Ammon's horn (tissue), 1 donor: ENCODE results near the gene ZNF282.
"Not testable (repeated sequence)": the region's sequence is repeated elsewhere in the genome, so short reads cannot be mapped to it uniquely, and the experiment has no call there.

Experiments
- DNase-seq: peaks from one replicate; pipeline ENCODE4 v3.0.0-alpha.2; 2016; ENCODE audit warnings: low spot score

The ZNF282 gene

DNA sequence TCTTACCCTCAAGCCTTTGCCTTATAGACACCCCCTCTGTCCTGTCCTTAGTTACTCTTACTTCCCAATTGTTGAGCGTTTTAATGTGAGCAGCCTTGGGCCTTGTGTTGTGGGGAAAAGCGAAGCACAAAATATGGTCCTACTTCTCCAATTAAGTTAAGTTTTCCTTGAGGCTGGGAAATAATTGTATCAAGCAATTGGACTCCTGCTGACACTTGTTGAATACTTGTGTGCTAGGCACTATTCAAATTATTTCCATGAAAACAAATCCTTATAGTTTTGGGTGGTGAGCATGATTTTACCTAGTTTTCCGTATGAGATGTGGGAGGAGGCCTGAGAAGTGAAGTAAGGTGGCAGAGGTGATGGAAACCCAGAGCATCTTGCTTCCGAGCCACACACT lies 61.2 kb downstream of the ZNF282 start:
- DNase-seq = no peak

DNA sequence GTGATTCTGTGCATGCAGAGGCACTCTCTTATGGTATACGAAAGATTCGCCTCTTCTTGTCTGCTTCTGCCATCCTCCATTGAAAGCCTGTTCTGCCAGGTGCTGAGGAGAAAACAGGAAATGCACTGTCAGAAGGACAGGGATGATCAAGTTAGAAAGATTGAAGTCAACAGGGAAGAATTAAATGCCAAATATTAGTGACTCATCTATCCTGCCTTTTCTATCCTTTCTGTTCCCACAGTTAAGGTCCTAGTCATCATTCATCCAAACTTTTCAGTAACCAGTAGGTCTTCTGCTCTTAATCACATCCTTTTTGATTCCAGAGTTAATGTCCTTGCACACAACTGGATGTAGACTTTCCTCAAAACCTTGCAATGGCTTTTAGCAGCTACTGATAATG lies 61.8 kb downstream of the ZNF282 start:
- no peak for DNase-seq

DNA sequence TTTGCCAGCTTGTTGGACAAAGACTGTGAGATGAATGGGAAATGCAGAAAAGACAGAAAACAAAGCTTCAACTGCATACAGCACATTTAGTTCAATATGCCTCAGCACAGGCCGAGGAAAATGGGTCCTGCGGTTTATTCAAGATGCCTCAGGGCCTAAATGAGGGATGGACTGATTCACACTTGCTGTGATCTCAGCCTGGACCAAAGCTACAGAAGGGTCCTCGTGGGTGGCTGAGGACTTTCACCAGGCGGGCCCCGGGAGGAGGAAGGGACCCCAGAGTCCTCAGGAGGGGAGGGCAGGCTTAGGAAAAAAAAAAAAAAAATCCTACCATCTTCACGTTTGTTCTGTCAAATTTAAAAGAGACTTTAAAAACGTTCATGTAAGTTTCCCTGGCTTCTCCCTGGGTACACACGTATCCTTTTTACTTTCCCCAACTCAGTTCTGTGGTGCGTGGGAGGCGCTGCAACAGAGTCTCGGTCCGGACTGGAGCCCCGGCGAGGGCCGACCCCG lies 66.0 kb downstream of the ZNF282 start:
- DNase-seq = peak; percentile 18

DNA sequence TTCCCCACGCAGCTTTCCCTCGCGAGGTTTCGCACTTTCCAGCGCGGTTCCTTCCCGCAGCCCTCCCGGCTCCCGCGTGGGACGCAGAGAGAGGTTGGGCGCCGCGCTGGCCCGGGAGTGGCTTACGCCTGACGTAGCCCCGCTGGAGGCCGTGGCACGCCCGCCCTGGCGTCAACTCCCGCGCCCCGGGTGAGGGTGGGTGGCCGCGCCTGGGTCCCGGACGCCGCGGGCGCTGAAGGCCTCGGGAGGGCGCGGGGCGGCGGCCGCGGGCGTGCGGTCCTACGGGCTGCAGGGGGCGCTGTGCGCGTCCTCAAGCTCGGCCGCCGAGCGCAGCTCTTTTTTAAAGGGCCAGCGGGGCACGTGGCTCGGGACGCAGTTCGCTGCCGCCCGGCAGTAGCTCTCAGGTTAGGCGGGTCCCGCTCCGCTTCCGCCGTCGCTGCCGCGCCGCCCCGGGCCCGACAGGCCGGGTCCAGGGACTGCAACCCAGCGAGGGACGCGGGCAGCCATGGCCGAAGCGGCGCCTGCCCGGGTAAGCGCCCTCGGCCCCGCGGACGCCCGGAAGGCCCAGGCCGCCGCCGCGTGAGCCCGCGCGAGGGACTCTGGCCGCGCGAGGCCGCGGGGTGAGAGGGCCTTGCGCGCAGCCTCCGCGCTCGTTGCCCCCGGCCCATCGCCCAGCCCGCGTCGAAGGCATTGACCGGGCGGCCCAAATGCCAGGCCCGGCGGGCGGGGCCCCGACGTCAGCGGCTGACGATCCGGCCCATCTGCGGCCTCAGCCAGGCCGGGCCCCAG lies 66.7 kb downstream of the ZNF282 start, which contains the start of gene ZNF783:
TSS of gene ZNF783 (plus strand) at position 368 of the 789 bp plus-strand sequence. CDS start at position 506, 138 bp downstream.
- DNase-seq = peak; percentile 91

DNA sequence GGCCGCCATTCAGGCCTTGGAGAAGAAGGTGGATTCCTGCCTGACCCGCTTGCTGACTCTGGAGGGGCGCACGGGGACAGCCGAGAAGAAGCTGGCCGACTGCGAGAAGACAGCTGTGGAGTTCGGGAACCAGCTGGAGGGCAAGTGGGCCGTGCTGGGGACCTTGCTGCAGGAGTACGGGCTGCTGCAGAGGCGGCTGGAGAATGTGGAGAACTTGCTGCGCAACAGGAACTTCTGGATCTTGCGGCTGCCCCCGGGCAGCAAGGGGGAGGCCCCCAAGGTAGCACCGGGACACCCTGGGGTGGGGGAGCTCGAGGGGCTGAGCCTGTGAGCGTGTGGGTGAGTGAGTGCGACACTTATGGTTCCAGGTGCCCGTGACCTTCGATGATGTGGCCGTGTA lies 71.1 kb downstream of the ZNF282 start:
- DNase-seq = no peak

DNA sequence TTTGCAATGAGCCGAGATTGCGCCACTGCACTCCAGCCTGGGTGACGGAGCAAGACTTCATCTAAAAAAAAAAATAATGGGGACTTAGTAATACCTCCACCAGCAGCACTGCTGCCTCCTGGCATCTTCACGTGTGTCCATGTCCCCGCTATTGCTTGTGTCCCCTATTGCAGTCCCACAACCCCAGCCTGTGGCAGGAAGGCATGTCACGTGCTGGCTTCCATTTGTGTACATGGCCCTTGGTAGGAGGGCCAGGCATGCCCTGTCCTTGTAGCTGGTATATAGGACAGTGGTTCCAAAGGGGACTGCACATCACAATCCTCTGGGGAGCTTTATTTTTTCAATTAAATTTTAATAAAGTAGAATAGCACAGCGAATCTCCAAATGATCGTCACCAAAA lies 72.4 kb downstream of the ZNF282 start:
- DNase-seq = no peak

DNA sequence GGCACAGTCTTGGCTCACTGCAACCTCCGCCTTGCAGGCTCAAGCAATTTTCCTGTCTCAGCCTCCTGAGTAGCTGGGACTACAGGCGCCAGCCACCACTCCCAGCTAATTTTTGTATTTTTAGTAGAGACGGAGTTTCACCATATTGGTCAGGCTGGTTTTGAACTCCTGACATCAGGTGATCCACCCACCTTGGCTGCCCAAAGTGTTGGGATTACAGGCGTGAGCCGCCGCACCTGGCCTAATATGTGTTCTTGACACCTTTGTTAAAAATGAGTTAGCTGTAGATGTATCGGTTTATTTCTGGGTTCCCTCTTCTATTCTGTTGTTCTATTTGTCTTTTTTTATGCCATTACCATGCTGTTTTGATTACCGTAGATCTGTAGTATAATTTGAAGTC lies 79.1 kb downstream of the ZNF282 start:
- DNase-seq = not testable (repeated sequence)
